Hematopoietic multipotent progenitor cell (in vitro differentiated cells): Measurements from ENCODE around the gene IP6K3. TPM values are rescaled to one million over a fixed set of nuclear protein-coding genes. Genes with fewer than 3 reads are reported as not detected.

ENCODE experiments used
- DNase-seq, 3 donors: peaks; one replicate each; pipeline ENCODE4 v3.0.0-alpha.2; 2011 to 2015; ENCODE audit warnings: low read depth in 2 of 3, low spot score in 2 of 3
- total RNA-seq: library from RNA; depleted of rRNA; stranded (reverse); fragments of >200 nt; gene quantifications from one replicate; pipeline ENCODE4 v1.2.3, GENCODE V29; 2012

The IP6K3 gene
- total RNA-seq, 1 donor: not detected

DNA sequence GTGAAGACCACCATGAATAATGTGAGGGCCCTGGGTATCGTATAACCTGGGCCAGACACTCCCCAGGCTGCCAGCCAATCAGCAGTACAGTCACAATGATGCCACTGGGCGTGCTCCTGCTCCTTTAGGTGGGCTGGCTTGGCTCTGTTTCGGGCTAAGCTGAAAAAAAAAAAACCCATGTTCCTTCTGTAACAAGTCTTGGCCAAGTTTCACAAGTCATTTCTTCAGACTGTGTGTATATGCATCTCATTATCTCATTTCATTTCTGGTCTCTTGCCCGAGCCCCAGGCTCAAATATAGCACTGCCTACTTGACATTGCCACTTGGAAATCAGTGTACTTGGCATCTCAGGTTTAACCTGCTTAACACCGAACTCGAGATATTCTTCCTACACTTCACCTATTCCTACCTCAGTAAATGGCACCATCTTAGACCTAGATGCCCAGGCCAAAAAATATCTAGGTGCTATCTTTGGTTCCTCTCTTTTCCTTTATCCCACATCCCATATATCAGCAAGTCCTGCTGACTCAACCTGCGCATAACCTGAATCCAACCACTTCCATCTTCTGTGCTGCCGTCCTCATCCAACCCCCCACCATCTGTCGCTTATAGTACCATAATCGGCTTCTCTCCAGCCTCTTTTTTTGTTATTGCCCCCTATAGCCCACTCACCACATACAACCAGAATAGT lies 37.0 kb downstream of the IP6K3 start:
- DNase-seq: no peak

- no peak for DNase-seq
These were observed 38.0 kb downstream of the IP6K3 start for GRCh38 chr6:33708516-33709204.

DNA sequence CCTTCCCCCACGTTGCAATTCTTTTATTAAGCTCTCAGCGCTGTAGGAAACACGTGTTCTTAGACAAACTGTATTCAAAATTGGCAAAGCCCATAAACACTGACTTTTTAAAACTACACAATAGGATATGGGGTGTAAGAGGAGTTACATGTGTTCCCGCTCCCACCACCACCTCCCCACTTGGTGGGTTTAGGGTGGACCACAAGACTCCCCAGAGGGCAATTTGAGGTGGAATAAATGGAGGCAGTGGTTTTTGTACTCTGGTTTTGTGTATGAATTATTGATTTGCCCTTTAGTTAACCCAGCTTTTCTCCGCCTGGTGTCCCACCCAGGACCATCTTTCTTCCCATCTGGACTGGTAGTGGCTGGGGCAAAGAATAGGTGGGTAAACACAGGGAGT lies 38.9 kb downstream of the IP6K3 start:
- DNase-seq: no peak

DNA sequence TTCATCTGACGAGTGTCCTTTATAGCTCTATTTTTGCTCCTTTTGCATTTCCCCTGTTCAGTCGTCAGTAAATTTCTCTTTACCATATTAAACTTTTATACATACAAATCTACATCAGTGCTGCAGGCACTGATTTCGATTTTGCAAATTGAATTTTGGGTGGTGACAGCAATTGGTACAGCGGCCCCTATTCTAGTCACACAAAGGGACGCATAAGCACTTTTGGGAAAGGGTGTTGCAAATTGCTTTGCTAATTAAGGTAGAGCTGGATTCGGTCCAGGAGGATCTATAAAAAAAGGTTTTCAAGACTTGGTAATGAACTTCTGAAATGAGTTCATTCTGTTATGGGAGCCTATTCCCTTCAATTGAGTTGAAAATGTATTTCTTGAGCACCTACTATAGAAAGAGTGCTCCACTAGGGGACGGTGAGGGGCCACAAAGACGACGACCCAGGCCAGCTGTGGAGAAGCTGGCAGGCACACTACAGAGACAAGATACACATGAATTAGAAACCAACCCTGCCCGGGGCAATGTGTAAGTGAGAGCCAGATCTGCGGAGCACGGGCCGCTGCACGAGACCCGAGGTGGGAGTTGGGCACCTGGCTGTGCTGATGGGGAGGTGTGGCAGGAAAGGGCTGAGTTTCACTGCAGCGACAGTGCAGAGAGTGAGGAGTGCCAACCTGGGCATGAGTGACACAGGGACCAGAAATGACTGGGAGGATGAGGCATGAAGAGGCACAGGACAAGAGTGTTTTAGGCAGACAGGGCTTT lies 40.6 kb downstream of the IP6K3 start:
- no peak for DNase-seq

- DNase-seq: no peak
These were observed 41.3 kb downstream of the IP6K3 start for GRCh38 chr6:33705268-33705885.

DNA sequence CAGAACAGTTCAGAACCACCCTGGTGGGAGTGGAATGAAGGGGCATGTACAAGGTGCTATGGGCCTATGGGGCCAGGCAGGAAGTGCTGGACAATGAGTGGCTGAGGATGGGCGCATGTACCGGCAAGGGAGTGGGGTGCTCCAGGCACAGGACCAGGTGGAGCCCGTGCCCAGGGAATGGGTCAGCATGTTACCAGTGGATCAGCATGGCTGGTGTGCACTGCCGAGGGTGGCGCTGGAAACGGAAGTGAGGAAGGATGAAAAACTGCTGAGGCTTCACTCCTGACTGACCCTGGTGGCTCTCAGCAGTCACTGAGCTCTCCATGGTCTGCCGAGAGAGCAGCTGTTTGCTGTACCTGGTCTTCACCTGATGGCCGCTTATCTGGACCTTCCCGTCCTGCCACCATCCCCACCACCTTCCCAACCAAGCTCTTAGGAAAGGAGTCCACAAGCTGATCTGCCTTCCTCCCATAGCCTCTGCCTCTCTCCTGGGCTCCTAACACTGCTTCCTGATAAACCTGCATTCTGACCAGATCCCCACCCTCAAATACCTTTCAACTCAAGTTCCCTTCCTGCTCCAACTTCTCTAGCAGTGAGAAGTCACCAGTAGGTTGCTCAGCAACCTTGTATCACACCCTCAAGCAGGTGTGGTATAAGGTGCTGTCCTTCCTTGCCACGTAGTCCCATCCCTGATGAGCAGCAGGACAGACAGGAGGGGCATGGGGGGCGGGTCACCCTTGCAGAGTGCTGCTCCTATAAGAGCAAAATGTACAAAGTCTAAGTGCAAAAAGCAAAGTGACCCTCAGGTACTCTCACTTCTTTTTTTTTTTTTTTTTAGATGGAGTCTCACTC lies 42.3 kb downstream of the IP6K3 start:
- DNase-seq: no peak

DNA sequence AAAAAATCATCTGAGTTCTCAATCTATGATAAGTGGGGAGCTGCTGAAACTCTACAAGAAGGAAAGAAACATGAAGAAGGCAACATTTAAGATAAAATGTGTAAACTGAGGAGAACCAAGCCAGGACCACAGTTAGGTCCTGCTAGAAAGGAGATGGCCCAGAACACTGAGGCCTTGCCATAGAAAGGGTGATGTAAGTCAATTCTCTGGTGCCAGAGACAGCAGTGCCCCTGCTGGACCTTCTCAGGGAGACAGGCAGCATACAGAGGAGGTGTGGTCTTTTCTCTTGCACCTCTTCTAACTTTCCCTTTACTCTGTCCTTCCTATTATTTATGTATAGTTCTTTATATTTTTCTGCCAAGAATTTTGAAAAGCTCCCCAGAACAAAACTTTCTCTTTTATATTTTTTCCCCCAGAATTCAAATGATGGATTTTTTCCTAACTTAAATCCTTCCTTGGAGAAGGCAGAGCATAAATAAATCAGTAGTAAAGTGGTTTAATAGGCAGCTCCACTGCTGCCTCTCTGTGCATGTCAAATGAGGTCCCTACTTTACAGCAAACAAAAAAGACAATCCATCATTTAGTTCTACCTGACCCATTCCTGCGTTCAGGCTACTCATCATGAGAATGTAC lies 44.2 kb downstream of the IP6K3 start:
- DNase-seq: peak in 2 of 3 donors; percentile 47 to 60

GRCh38 chr6:33700391-33701050 lies 46.2 kb downstream of the IP6K3 start:
- peak in 2 of 3 donors; percentile 84 to 89 for DNase-seq

- DNase-seq: no peak
These were observed 47.0 kb downstream of the IP6K3 start for GRCh38 chr6:33699739-33700138.

- DNase-seq: no peak
These were observed 47.6 kb downstream of the IP6K3 start for GRCh38 chr6:33699131-33699530.

DNA sequence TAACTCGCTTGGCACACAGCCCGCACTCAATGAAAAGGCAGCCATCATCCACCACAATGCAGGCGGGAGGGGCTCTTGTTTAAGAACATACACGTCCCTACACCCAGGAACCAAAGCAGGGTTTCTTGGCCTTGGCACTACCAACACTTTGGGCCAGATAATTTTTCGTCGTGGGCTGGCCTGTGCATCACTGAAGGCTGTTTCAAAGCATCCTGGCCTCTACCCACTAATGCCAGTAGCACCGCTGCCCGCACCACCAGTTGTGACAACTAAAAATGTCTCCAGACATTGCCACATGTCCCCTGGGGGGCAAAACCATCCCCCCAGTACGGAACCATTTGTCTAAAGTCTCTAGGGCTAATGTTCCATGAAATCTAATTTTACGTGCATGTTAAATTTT lies 48.2 kb downstream of the IP6K3 start:
- DNase-seq: no peak

DNA sequence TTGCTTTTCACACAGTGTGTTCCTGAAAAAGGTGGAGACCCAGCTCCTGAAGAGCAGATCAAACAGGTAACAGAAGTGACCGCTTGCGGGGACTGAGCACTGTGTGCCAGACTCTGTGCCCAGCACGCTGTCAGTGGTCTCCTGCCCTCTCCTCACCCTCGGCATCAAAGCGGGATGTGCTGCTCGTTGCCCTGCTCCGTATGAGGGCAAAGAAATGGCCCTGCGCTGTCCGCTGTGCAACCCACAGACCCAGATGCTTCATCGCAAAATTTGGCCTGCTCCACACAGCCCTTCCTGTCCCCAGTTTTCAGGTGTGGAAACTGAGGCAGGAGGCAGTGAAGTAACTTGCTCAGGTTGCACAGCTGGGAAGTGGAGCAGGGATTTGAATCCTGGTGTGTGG lies 48.9 kb downstream of the IP6K3 start:
- DNase-seq: no peak

- peak in 2 of 3 donors; percentile 80 to 94 for DNase-seq
These were observed 49.9 kb downstream of the IP6K3 start for GRCh38 chr6:33696548-33697518.

GRCh38 chr6:33696076-33696475 lies 50.6 kb downstream of the IP6K3 start:
- no peak for DNase-seq

- DNase-seq: no peak
These were observed 51.2 kb downstream of the IP6K3 start for GRCh38 chr6:33695451-33695887.

DNA sequence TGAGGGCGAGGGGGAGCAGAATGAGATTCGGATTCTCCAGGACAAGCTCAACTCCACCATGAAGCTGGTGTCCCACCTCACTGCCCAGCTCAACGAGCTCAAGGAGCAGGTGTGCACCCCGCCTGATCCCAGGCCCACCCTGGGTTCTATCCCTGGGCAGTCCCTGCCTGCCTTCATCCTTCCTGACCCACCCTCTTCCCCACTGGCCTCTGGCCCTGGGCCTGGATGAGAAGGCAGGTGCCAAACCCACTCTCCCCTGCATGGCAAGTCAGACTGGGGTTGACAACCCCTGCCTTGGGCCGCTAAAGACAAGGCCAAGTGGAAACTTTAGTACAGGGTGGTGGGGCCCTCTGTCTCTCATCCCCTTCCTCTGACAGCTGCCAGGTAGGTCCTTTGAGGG lies 51.7 kb downstream of the IP6K3 start:
- DNase-seq: no peak

GRCh38 chr6:33694401-33694931 lies 52.2 kb downstream of the IP6K3 start:
- DNase-seq: peak in 2 of 3 donors; percentile 74 to 81
